Body of pancreas (tissue), 4 donors: ENCODE measurements around the gene STK38.
A peak's percentile ranks its signal among the peaks of the same experiment; 100 is the strongest.

Source experiments
- CTCF ChIP-seq, 7 experiments: fragments of 450-650 bp in 4 of 7; fragments of 200-600 bp in 3 of 7; sonication (generic) in 3 of 7; IDR thresholded peaks; one replicate each; pipeline ENCODE4 v1.5.1; 2016 to 2019; ENCODE audit warnings: antibody characterized with exemption in 7 of 7
- POLR2A ChIP-seq, 3 donors: fragments of 450-650 bp; IDR thresholded peaks; one replicate each; pipeline ENCODE4 v1.6.1; 2016; ENCODE audit warnings: antibody characterized with exemption in 3 of 3, mild to moderate bottlenecking in 2 of 3

GRCh38 chr6:36576578-36576977 lies 29.3 kb upstream of the STK38 start:
- TF ChIP-seq POLR2A (IDR thresholded peaks at IDR 0.05) = no peak
- peak in 1 of 7 experiments; percentile 4 for TF ChIP-seq CTCF (IDR thresholded peaks at IDR 0.05)
